Epithelial cell of proximal tubule (primary cell): ENCODE measurements around the gene RBM33. TPM values are rescaled to one million over a fixed set of nuclear protein-coding genes. Genes with fewer than 3 reads are reported as not detected.

Source experiments
- DNase-seq: peaks from one replicate; pipeline ENCODE4 v3.0.0-alpha.2; 2011; ENCODE audit warnings: low read depth
- H3K4me3 ChIP-seq: 2 replicates; pipeline ENCODE4 v1.5.1; 2011; ENCODE audit warnings: low read depth, mild to moderate bottlenecking, low read length
- CTCF ChIP-seq: conservative IDR thresholded peaks from 2 replicates; pipeline ENCODE4 v1.5.1; 2012; ENCODE audit warnings: low read depth, mild to moderate bottlenecking, low read length
- total RNA-seq: library from RNA; depleted of rRNA; stranded (reverse); fragments of >200 nt; gene quantifications from 2 replicates; pipeline ENCODE4 v1.2.3, GENCODE V29; 2015

RBM33 gene
- total RNA-seq, 1 donor from 2014 or later, result 18.0 TPM

- no peak for DNase-seq
- peak; percentile 6 for TF ChIP-seq CTCF
- no peak overlapping the region for H3K4me3 ChIP-seq
Measured at GRCh38 chr7:155818820-155819168, 174.3 kb downstream of the RBM33 start.

- no peak overlapping the region for H3K4me3 ChIP-seq
- no peak for TF ChIP-seq CTCF
- DNase-seq, result no peak
Measured at GRCh38 chr7:155819186-155819585, 174.7 kb downstream of the RBM33 start.

- H3K4me3 ChIP-seq, result no peak overlapping the region
- no peak for TF ChIP-seq CTCF
- DNase-seq, result no peak
Measured at GRCh38 chr7:155820246-155820645, 175.8 kb downstream of the RBM33 start.

GRCh38 chr7:155820788-155821187, 176.3 kb downstream of the RBM33 start:
- no peak for DNase-seq
- TF ChIP-seq CTCF, result no peak
- H3K4me3 ChIP-seq, result no peak overlapping the region

- no peak for DNase-seq
- TF ChIP-seq CTCF, result no peak
- H3K4me3 ChIP-seq, result no peak overlapping the region
Measured at GRCh38 chr7:155821851-155822250, 177.4 kb downstream of the RBM33 start.

- H3K4me3 ChIP-seq, result no peak overlapping the region
- TF ChIP-seq CTCF, result no peak
- no peak for DNase-seq
Measured at GRCh38 chr7:155824227-155824886, 179.9 kb downstream of the RBM33 start.

- no peak for TF ChIP-seq CTCF
- no peak for DNase-seq
- no peak overlapping the region for H3K4me3 ChIP-seq
Measured at GRCh38 chr7:155825336-155825735, 180.9 kb downstream of the RBM33 start.
